GM19452 (cell line): Measurements from ENCODE around the gene CSNK1A1L.
"Not testable (repeated sequence)": the region's sequence is repeated elsewhere in the genome, so short reads cannot be mapped to it uniquely, and the experiment has no call there.

Experiments
- ATAC-seq: cut with Tn5 transposase; IDR thresholded peaks from one replicate; pipeline ENCODE4 v1.9.1; 2021; ENCODE audit not compliant: unreplicated experiment

The CSNK1A1L gene

GRCh38 chr13:37065890-37066526 lies 39.5 kb downstream of the CSNK1A1L start:
- no peak for ATAC-seq

- ATAC-seq: peak; percentile 27
Observed at GRCh38 chr13:37059848-37060192, 45.6 kb downstream of the CSNK1A1L start.

GRCh38 chr13:37058910-37059847 lies 46.3 kb downstream of the CSNK1A1L start, which contains the start of gene SUPT20H:
TSS of gene SUPT20H (minus strand) at chr13:37059688. CDS start at chr13:37051490, 8,198 bp downstream.
- peak; percentile 97 for ATAC-seq

GRCh38 chr13:37056228-37056627 lies 49.2 kb downstream of the CSNK1A1L start:
- not testable (repeated sequence) for ATAC-seq
